SK-N-SH (cell line): ENCODE data around the gene BCAM. TPM values are rescaled to one million over a fixed set of nuclear protein-coding genes. Genes with fewer than 3 reads are reported as not detected.

Experiments used
- CTCF ChIA-PET: fragments of 300-600, 350-600 bp; formaldehyde crosslinking; extraction: SDS; loops from one replicate; lab custom pipeline; 2021; lab: Yijun Ruan, JAX
- POLR2A ChIA-PET: fragments of 350-600 bp; sonication (Branson Sonifier 250); formaldehyde crosslinking; extraction: SDS; loops from one replicate; lab custom pipeline; 2020; ENCODE audit warnings: antibody characterized with exemption, inconsistent platforms; lab: Yijun Ruan, JAX
- DNase-seq: peaks from one replicate; pipeline ENCODE4 v3.0.0; 2012
- H2AFZ ChIP-seq: fragments of 200-600 bp; sonication (generic); 2 replicates; pipeline ENCODE4 v1.8.1; 2016; ENCODE audit warnings: antibody characterized with exemption, mild to moderate bottlenecking, low read depth
- H3F3A ChIP-seq: fragments of 200-600 bp; sonication (generic); replicated peaks from 2 replicates; pipeline ENCODE3; 2016; ENCODE audit warnings: antibody characterized with exemption, mild to moderate bottlenecking; ENCODE audit not compliant: insufficient read depth
- H3K27ac ChIP-seq, 2 experiments: fragments of 200-500 bp in 1 of 2; fragments of 200-600 bp in 1 of 2; sonication (Bioruptor generic) in 1 of 2; sonication (generic), shearing (Covaris generic) in 1 of 2; 2 replicates each; pipeline versions ENCODE4 v1.5.1 to v1.6.1; 2014 to 2016; ENCODE audit warnings: low read depth in 2 of 2, inconsistent platforms in 1 of 2, low read length in 1 of 2, mild to moderate bottlenecking in 1 of 2, mixed read lengths in 1 of 2
- H3K27me3 ChIP-seq: fragments of 200-600 bp; sonication (generic), shearing (Covaris generic); 2 replicates; pipeline ENCODE4 v1.6.1; 2016; ENCODE audit warnings: mixed run types; ENCODE audit not compliant: insufficient read depth
- H3K36me3 ChIP-seq, 2 experiments: fragments of 200-500 bp in 1 of 2; fragments of 200-600 bp in 1 of 2; sonication (Bioruptor generic) in 1 of 2; sonication (generic) in 1 of 2; replicated peaks in 1 of 2; 2 replicates each; pipeline versions ENCODE3 to v1.5.1; 2014 to 2016; ENCODE audit warnings: low read length in 1 of 2, mild to moderate bottlenecking in 1 of 2; ENCODE audit not compliant: insufficient read depth in 2 of 2, control insufficient read depth in 1 of 2
- H3K4me1 ChIP-seq, 2 experiments: fragments of 200-500 bp in 1 of 2; fragments of 200-600 bp in 1 of 2; sonication (Bioruptor generic) in 1 of 2; sonication (generic), shearing (Covaris generic) in 1 of 2; 2 replicates each; pipeline versions ENCODE4 v1.5.1 to v1.6.1; 2014 to 2016; ENCODE audit warnings: low read depth in 1 of 2, low read length in 1 of 2, mixed run types in 1 of 2; ENCODE audit not compliant: insufficient read depth in 2 of 2, control insufficient read depth in 1 of 2
- H3K4me2 ChIP-seq: fragments of 200-600 bp; sonication (generic), shearing (Covaris generic); 2 replicates; pipeline ENCODE4 v1.6.1; 2017; ENCODE audit warnings: mixed run types
- H3K4me3 ChIP-seq, 2 experiments: fragments of 200-500 bp in 1 of 2; fragments of 200-600 bp in 1 of 2; sonication (Bioruptor generic) in 1 of 2; sonication (generic), shearing (Covaris generic) in 1 of 2; 2 replicates each; pipeline versions ENCODE4 v1.5.1 to v1.8.1; 2014 to 2016; ENCODE audit warnings: low read depth in 2 of 2, inconsistent platforms in 1 of 2, low read length in 1 of 2, mild to moderate bottlenecking in 1 of 2, mixed read lengths in 1 of 2, moderate library complexity in 1 of 2
- H3K79me2 ChIP-seq: fragments of 200-600 bp; sonication (generic); 2 replicates; pipeline ENCODE4 v1.8.1; 2017; ENCODE audit warnings: mild to moderate bottlenecking; ENCODE audit not compliant: insufficient read depth
- H3K9ac ChIP-seq: fragments of 200-600 bp; sonication (generic); 2 replicates; pipeline ENCODE4 v1.6.1; 2017; ENCODE audit warnings: mixed run types
- H3K9me2 ChIP-seq: fragments of 200-600 bp; sonication (generic); 2 replicates; pipeline ENCODE4 v1.6.1; 2017; ENCODE audit warnings: mixed run types
- H3K9me3 ChIP-seq: fragments of 200-600 bp; sonication (generic); 2 replicates; pipeline ENCODE4 v1.6.1; 2017; ENCODE audit warnings: mixed run types, mild to moderate bottlenecking, moderate library complexity
- H4K20me1 ChIP-seq: fragments of 200-600 bp; sonication (generic); 2 replicates; pipeline ENCODE4 v1.6.1; 2017; ENCODE audit warnings: mild to moderate bottlenecking, mixed run types; ENCODE audit not compliant: insufficient read depth
- CHD2 ChIP-seq: fragments of 150-350 bp; IDR thresholded peaks from 2 replicates; pipeline ENCODE4 v1.6.1; 2018; ENCODE audit warnings: low read length; ENCODE audit not compliant: partially characterized antibody
- EP300 ChIP-seq, 2 experiments: IDR thresholded peaks; 2 replicates each; pipeline versions ENCODE4 v1.4.0 to v1.6.1; 2012; ENCODE audit warnings: borderline replicate concordance in 1 of 2, low read depth in 1 of 2, low read length in 1 of 2
- FOSL2 ChIP-seq: IDR thresholded peaks from 2 replicates; pipeline ENCODE4 v1.4.0; 2012; ENCODE audit warnings: low read depth, mild to moderate bottlenecking, moderate library complexity, borderline replicate concordance
- FOXJ3 ChIP-seq: sonication (generic); formaldehyde crosslinking; IDR thresholded peaks from 2 replicates; pipeline ENCODE4 v1.5.1; 2020; ENCODE audit warnings: mild to moderate bottlenecking, missing genetic modification reagents
- GABPA ChIP-seq: IDR thresholded peaks from 2 replicates; pipeline ENCODE4 v1.4.0; 2012; ENCODE audit warnings: low read depth, mild to moderate bottlenecking
- JUND ChIP-seq: IDR thresholded peaks from 2 replicates; pipeline ENCODE4 v1.4.0; 2012
- MEF2A ChIP-seq: IDR thresholded peaks from 2 replicates; pipeline ENCODE4 v1.4.0; 2012; ENCODE audit warnings: low read depth, borderline replicate concordance
- RAD21 ChIP-seq: IDR thresholded peaks from 2 replicates; pipeline ENCODE4 v1.6.1; 2012; ENCODE audit warnings: mild to moderate bottlenecking, low read length
- RFX5 ChIP-seq: IDR thresholded peaks from 2 replicates; pipeline ENCODE4 v1.6.1; 2012; ENCODE audit warnings: mild to moderate bottlenecking, improper control_type of control experiment, low read length
- RXRA ChIP-seq: IDR thresholded peaks from 2 replicates; pipeline ENCODE4 v1.4.0; 2012; ENCODE audit warnings: low read depth, mild to moderate bottlenecking, borderline replicate concordance
- SIN3A ChIP-seq: IDR thresholded peaks from 2 replicates; pipeline ENCODE4 v1.6.1; 2012; ENCODE audit warnings: low read depth, mild to moderate bottlenecking, low read length, moderate library complexity, borderline replicate concordance
- TAF1 ChIP-seq: IDR thresholded peaks from 2 replicates; pipeline ENCODE4 v1.6.1; 2012; ENCODE audit warnings: low read depth, mild to moderate bottlenecking, low read length, moderate library complexity, borderline replicate concordance
- YY1 ChIP-seq: IDR thresholded peaks from 2 replicates; pipeline ENCODE4 v1.4.0; 2012; ENCODE audit warnings: low read depth, mild to moderate bottlenecking
- WGBS: methylation state at CpG from one replicate; pipeline ENCODE4 v1.1.6; 2017; ENCODE audit warnings: low lambda C conversion rate; 5-methylcytosine and 5-hydroxymethylcytosine counted together
- polyA plus RNA-seq, 3 experiments: library from polyadenylated mRNA; depleted of rRNA; stranded (reverse); fragments of >200 nt; gene quantifications; 2 replicates each; pipeline ENCODE4 v1.2.3, GENCODE V29; 2012
- TF ChIP-seq, protein P1 (sequence below): IDR thresholded peaks from 2 replicates; pipeline ENCODE4 v1.4.0; 2012; ENCODE audit warnings: low read depth, borderline replicate concordance
- TF ChIP-seq, protein P2 (sequence below): IDR thresholded peaks from 2 replicates; pipeline ENCODE4; 2012
- TF ChIP-seq, protein P3 (sequence below): IDR thresholded peaks from 2 replicates; pipeline ENCODE4 v1.4.0; 2012; ENCODE audit warnings: low read depth, borderline replicate concordance
- TF ChIP-seq, protein P4 (sequence below): fragments of 200-600 bp; sonication (generic); IDR thresholded peaks from 2 replicates; pipeline ENCODE4 v1.6.1; 2017; ENCODE audit warnings: antibody characterized with exemption, mild to moderate bottlenecking, moderate library complexity
- TF ChIP-seq, protein P5 (sequence below): IDR thresholded peaks from 2 replicates; pipeline ENCODE4 v1.4.0; 2012; ENCODE audit warnings: low read depth

Gene BCAM
- polyA plus RNA-seq, 1 of the 3 experiments (the other 2 are of a cell fraction) = 34.0 TPM

DNA sequence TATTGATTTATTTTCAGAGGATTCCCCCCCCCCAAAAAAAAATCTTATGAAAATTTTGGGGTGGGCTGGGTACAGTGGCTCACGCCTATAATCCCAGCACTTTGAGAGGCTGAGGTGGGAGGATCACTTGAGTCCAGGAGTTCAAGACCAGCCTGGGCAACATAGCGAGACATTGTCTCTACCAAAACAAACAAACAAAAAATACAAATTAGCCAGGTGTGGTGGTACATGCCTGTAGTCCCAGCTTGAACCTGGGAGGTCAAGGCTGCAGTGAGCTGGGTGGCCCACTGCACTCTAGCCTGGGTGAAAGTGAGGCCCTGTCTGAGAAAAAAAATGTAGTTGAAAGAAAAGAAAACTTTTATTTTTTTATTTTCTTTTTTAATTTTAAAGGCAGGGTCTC lies 55.1 kb downstream of the BCAM start (continued):
- TF ChIP-seq, protein P1, sequence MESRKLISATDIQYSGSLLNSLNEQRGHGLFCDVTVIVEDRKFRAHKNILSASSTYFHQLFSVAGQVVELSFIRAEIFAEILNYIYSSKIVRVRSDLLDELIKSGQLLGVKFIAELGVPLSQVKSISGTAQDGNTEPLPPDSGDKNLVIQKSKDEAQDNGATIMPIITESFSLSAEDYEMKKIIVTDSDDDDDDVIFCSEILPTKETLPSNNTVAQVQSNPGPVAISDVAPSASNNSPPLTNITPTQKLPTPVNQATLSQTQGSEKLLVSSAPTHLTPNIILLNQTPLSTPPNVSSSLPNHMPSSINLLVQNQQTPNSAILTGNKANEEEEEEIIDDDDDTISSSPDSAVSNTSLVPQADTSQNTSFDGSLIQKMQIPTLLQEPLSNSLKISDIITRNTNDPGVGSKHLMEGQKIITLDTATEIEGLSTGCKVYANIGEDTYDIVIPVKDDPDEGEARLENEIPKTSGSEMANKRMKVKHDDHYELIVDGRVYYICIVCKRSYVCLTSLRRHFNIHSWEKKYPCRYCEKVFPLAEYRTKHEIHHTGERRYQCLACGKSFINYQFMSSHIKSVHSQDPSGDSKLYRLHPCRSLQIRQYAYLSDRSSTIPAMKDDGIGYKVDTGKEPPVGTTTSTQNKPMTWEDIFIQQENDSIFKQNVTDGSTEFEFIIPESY = no peak
- TF ChIP-seq, protein P2, sequence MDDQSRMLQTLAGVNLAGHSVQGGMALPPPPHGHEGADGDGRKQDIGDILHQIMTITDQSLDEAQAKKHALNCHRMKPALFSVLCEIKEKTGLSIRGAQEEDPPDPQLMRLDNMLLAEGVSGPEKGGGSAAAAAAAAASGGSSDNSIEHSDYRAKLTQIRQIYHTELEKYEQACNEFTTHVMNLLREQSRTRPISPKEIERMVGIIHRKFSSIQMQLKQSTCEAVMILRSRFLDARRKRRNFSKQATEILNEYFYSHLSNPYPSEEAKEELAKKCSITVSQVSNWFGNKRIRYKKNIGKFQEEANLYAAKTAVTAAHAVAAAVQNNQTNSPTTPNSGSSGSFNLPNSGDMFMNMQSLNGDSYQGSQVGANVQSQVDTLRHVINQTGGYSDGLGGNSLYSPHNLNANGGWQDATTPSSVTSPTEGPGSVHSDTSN = no peak
- TF ChIP-seq TAF1 (no peak), MEF2A (no peak), RAD21 (no peak), SIN3A (no peak)
- TF ChIP-seq, protein P3, sequence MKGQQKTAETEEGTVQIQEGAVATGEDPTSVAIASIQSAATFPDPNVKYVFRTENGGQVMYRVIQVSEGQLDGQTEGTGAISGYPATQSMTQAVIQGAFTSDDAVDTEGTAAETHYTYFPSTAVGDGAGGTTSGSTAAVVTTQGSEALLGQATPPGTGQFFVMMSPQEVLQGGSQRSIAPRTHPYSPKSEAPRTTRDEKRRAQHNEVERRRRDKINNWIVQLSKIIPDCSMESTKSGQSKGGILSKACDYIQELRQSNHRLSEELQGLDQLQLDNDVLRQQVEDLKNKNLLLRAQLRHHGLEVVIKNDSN = no peak

DNA sequence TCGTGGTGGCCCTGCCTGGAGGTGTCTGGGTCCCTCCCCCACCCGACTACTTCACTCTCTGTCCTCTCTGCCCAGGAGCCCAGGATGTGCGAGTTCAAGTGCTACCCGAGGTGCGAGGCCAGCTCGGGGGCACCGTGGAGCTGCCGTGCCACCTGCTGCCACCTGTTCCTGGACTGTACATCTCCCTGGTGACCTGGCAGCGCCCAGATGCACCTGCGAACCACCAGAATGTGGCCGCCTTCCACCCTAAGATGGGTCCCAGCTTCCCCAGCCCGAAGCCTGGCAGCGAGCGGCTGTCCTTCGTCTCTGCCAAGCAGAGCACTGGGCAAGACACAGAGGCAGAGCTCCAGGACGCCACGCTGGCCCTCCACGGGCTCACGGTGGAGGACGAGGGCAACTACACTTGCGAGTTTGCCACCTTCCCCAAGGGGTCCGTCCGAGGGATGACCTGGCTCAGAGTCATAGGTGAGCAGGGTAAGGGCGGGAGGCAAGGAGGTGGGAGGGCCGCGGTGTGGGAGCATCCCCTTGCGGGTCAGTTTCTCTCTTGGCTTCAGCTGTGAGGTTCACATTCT lies 56.4 kb downstream of the BCAM start:
- Histone ChIP-seq H3F3A (peaks cover 25% of the 10 kb centered on the region), H3K79me2 (peaks cover 61% of the 10 kb centered on the region), H3K9ac (no peak overlapping the region), H3K4me2 (no peak overlapping the region), H2AFZ (no peak overlapping the region), H3K36me3 (peaks cover 0 to 17% of the 10 kb centered on the region in 2 experiments), H3K4me3 (no peak overlapping the region), H3K4me1 (0 out of 4 replicates have a peak, but pooled peaks cover 0 to 5% of the 10 kb centered on the region in 2 experiments), H3K9me2 (no peaks in the 10 kb centered on the region), H3K27ac (no peak overlapping the region), H3K9me3 (no peaks in the 10 kb centered on the region), H3K27me3 (no peaks in the 10 kb centered on the region), H4K20me1 (0 out of 2 replicates have a peak, but pooled peaks cover 4% of the 10 kb centered on the region)
- POLR2A ChIA-PET = no interaction called here
- CTCF ChIA-PET = interaction anchor here (1.2 kb wide), 1 partner anchor 94 kb away, joined by 3 read pairs; no protein-coding TSS in a partner anchor
- WGBS = 87% methylated on average over 13 of the region's 27 CpGs
- no peak for DNase-seq
- TF ChIP-seq, protein P2 = no peak
- TF ChIP-seq FOXJ3 (CRISPR knock-in tag) = no peak
- no peak for TF ChIP-seq CHD2
- TF ChIP-seq YY1 = no peak
- no peak for TF ChIP-seq RAD21
- TF ChIP-seq, protein P1 = no peak
- TF ChIP-seq, protein P4, sequence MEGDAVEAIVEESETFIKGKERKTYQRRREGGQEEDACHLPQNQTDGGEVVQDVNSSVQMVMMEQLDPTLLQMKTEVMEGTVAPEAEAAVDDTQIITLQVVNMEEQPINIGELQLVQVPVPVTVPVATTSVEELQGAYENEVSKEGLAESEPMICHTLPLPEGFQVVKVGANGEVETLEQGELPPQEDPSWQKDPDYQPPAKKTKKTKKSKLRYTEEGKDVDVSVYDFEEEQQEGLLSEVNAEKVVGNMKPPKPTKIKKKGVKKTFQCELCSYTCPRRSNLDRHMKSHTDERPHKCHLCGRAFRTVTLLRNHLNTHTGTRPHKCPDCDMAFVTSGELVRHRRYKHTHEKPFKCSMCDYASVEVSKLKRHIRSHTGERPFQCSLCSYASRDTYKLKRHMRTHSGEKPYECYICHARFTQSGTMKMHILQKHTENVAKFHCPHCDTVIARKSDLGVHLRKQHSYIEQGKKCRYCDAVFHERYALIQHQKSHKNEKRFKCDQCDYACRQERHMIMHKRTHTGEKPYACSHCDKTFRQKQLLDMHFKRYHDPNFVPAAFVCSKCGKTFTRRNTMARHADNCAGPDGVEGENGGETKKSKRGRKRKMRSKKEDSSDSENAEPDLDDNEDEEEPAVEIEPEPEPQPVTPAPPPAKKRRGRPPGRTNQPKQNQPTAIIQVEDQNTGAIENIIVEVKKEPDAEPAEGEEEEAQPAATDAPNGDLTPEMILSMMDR = no peak
- no peak for TF ChIP-seq SIN3A
- no peak for TF ChIP-seq FOSL2
- no peak for TF ChIP-seq GABPA
- TF ChIP-seq RFX5 = no peak
- TF ChIP-seq RXRA = no peak
- TF ChIP-seq JUND = no peak
- TF ChIP-seq, protein P5, sequence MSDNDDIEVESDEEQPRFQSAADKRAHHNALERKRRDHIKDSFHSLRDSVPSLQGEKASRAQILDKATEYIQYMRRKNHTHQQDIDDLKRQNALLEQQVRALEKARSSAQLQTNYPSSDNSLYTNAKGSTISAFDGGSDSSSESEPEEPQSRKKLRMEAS = no peak
- TF ChIP-seq EP300 (IDR thresholded peaks at IDR 0.05; ENCODE audit: borderline replicate concordance in 1 of 2, low read depth in 1 of 2, low read length in 1 of 2) = no peak
